ENCODE results near the gene RASSF7. TPM values are rescaled to one million over a fixed set of nuclear protein-coding genes. Genes with fewer than 3 reads are reported as not detected.

Gene RASSF7
- total and polyA plus RNA-seq, 2 of the 8 experiments (the other 6 are each of a cell fraction or from before 2014, with no cell fraction given) = 22.3 to 43.9 TPM

GRCh38 chr11:607020-607780 is 46.4 kb downstream of the RASSF7 start:
- Histone ChIP-seq H3K56ac (replicated peaks; ENCODE audit: insufficient read length, low read depth, low read length) (no peak overlapping the region), H3K23me2 (ENCODE audit: low read depth, low read length) (no peaks in the 10 kb centered on the region), H2BK12ac (ENCODE audit: low read depth, low read length) (no peak overlapping the region), H4K5ac (ENCODE audit: insufficient read length, low read depth, low read length) (no peak overlapping the region), H4K8ac (ENCODE audit: extremely low read depth, insufficient read depth, low read length) (no peak overlapping the region), H2BK20ac (ENCODE audit: low read length) (no peak overlapping the region), H3K36me3 (ENCODE audit: control insufficient read depth in 2 of 4, insufficient read depth in 4 of 4, low read length in 3 of 4) (peaks cover 31 to 84% (median 66%) of the 10 kb centered on the region in 4 experiments), H3K9me3 (ENCODE audit: insufficient read depth in 2 of 2, low read depth in 1 of 2, low read length in 1 of 2) (no peaks in the 10 kb centered on the region), H3K23ac (ENCODE audit: insufficient read length) (no peak overlapping the region), H3K14ac (ENCODE audit: insufficient read length) (no peak overlapping the region), H3K4me2 (ENCODE audit: insufficient read depth in 1 of 2, low read depth in 2 of 2, low read length in 2 of 2) (no peak overlapping the region), H4K91ac (replicated peaks; ENCODE audit: insufficient read length, low read length) (no peak overlapping the region), H2AK5ac (ENCODE audit: low read depth, low read length) (no peak overlapping the region), H3K9ac (replicated peaks in 1 of 4; ENCODE audit: extremely low read depth in 1 of 4, low read depth in 3 of 4, low read length in 3 of 4) (no peak overlapping the region), H2BK15ac (ENCODE audit: low read length) (no peak overlapping the region), H2BK5ac (ENCODE audit: low read depth, low read length) (no peak overlapping the region; the same call in 1 of the 2 replicates), H4K20me1 (replicated peaks in 1 of 2; ENCODE audit: control insufficient read depth in 1 of 2, insufficient read depth in 2 of 2, low read length in 2 of 2) (peaks cover 11 to 22% of the 10 kb centered on the region in 2 experiments), H3K27ac (ENCODE audit: low read depth, low read length) (no peak overlapping the region), H3K79me2 (ENCODE audit: control insufficient read depth in 1 of 2, insufficient read depth in 2 of 2, low read length in 2 of 2) (no peaks in the 10 kb centered on the region), H3K79me1 (ENCODE audit: low read depth, low read length) (peaks cover 7% of the 10 kb centered on the region; the same call in 1 of the 2 replicates), H2AFZ (ENCODE audit: low read length) (no peak overlapping the region), H3K4ac (replicated peaks; ENCODE audit: insufficient read length, low read depth, low read length) (no peak overlapping the region), H3K4me1 (replicated peaks in 1 of 4; ENCODE audit: control insufficient read depth in 3 of 4, insufficient read depth in 4 of 4, low read length in 3 of 4) (no peaks in the 10 kb centered on the region), H3K4me3 (ENCODE audit: extremely low read depth in 1 of 4, insufficient read depth in 2 of 4, low read depth in 3 of 4, low read length in 4 of 4) (no peak overlapping the region), H3K27me3 (replicated peaks in 1 of 4; ENCODE audit: control insufficient read depth in 3 of 4, extremely low read depth in 1 of 4, insufficient read depth in 3 of 4, low read length in 3 of 4) (no peaks in the 10 kb centered on the region), H3K18ac (ENCODE audit: extremely low read depth, low read length) (no peak overlapping the region), H2BK120ac (replicated peaks; ENCODE audit: low read depth, low read length) (no peak overlapping the region)
- CTCF ChIA-PET (ENCODE audit: partially characterized antibody) = interaction anchor here (0.5 to 1.7 kb wide), 7 partner anchors 9 to 234 kb away, joined by 3 to 5 read pairs (median 4); partner anchors contain the start of gene IRF7
- TF ChIP-seq CBX8 (IDR thresholded peaks at IDR 0.05; ENCODE audit: borderline replicate concordance, low read depth, low read length) (no peak), USF2 (IDR thresholded peaks at IDR 0.05; ENCODE audit: low read length) (no peak), GTF2F1 (IDR thresholded peaks at IDR 0.05; ENCODE audit: borderline replicate concordance, low read depth, low read length) (no peak)
- POLR2A ChIA-PET (ENCODE audit: partially characterized antibody) = interaction anchor here (1.0 to 1.7 kb wide), 4 partner anchors 18 to 32 kb away, joined by 3 to 5 read pairs (median 4); no protein-coding TSS in a partner anchor
- WGBS, 2 experiments (ENCODE audit: extremely low coverage in 1 of 2, insufficient coverage in 1 of 2, insufficient read length in 1 of 2, insufficient replicate concordance in 2 of 2, low coverage in 1 of 2, low lambda C conversion rate in 2 of 2, missing lambda C conversion rate in 1 of 2) = 95% methylated on average over 34 of the region's 35 CpGs; no CpG with 5 or more reads in 1 of the 2 experiments
- DNase-seq (ENCODE audit: low read depth in 1 of 2, low spot score in 2 of 2) = no peak
- FAIRE-seq = no peak
